HepG2 (cell line): Measurements from ENCODE around the gene SFI1. TPM values are rescaled to one million over a fixed set of nuclear protein-coding genes. Genes with fewer than 3 reads are reported as not detected.

Experiments used
- ATAC-seq: fragments of 200-7000 bp; cut with Tn5 transposase; 3 replicates; pipeline ENCODE4 v1.9.1; 2020; ENCODE audit warnings: mild to moderate bottlenecking, moderate library complexity
- BruUV-seq: library from RNA; stranded (reverse); fragments of 400-500 nt; replicated peaks from 2 replicates; lab custom pipeline; 2021; lab: Mats Ljungman, UMichigan
- CTCF ChIA-PET: fragments of 300-600 bp; formaldehyde crosslinking; extraction: SDS; loops from one replicate; lab custom pipeline; 2021; ENCODE audit warnings: low total read pairs, inconsistent platforms, low intra/inter-chr PET ratio; lab: Yijun Ruan, JAX
- POLR2A ChIA-PET: fragments of 350-600 bp; sonication (Branson Sonifier 250); formaldehyde crosslinking; loops from one replicate; lab custom pipeline; 2020; ENCODE audit warnings: antibody characterized with exemption, inconsistent platforms; lab: Yijun Ruan, JAX
- DNase-seq: peaks from one replicate; pipeline ENCODE4 v3.0.0-alpha.2; 2015; ENCODE audit warnings: low spot score
- FAIRE-seq: peaks from 3 replicates; lab custom pipeline; 2011; peaks lifted over from hg19 to GRCh38; lab: Jason Lieb, UNC
- H2AFZ ChIP-seq: one replicate; pipeline ENCODE4 v1.6.1; 2011; ENCODE audit warnings: low read length, inconsistent platforms
- H3K27ac ChIP-seq: fragments of 300-600 bp; 3 replicates; pipeline ENCODE4 v1.8.0; 2011; ENCODE audit warnings: mixed run types, mild to moderate bottlenecking, mixed read lengths, low read length, inconsistent platforms; ENCODE audit not compliant: insufficient read depth; ENCODE audit errors: extremely low read length
- H3K27me3 ChIP-seq, 2 experiments: fragments of 200-600 bp in 1 of 2; 2 replicates in 1 of 2; 3 replicates in 1 of 2; pipeline versions ENCODE4 v1.6.0 to v1.8.0; 2011; ENCODE audit warnings: low read length in 2 of 2, mild to moderate bottlenecking in 2 of 2, moderate library complexity in 2 of 2, inconsistent platforms in 1 of 2; ENCODE audit not compliant: insufficient read depth in 2 of 2, control insufficient read depth in 1 of 2
- H3K36me3 ChIP-seq, 2 experiments: fragments of 200-600 bp in 1 of 2; replicated peaks in 1 of 2; 2 replicates in 1 of 2; 3 replicates in 1 of 2; pipeline versions ENCODE4 v1.5.1 to v1.8.0; 2011; ENCODE audit warnings: low read length in 2 of 2, inconsistent platforms in 1 of 2; ENCODE audit not compliant: insufficient read depth in 2 of 2, control insufficient read depth in 1 of 2
- H3K4me1 ChIP-seq: 2 replicates; pipeline ENCODE4 v1.5.1; 2012; ENCODE audit warnings: low read length, inconsistent platforms; ENCODE audit not compliant: insufficient read depth
- H3K4me2 ChIP-seq: 2 replicates; pipeline ENCODE4 v1.6.0; 2011; ENCODE audit warnings: low read depth, low read length, inconsistent platforms
- H3K4me3 ChIP-seq, 3 experiments: fragments of 200-600 bp in 1 of 3; sonication (generic), shearing (Covaris generic) in 1 of 3; replicated peaks in 1 of 3; 2 replicates each; pipeline ENCODE4 v1.5.1; 2011 to 2016; ENCODE audit warnings: low read length in 3 of 3, inconsistent platforms in 2 of 3, low read depth in 2 of 3, mild to moderate bottlenecking in 2 of 3, control low read depth in 1 of 3, mixed read lengths in 1 of 3; ENCODE audit not compliant: insufficient read depth in 1 of 3
- H3K79me2 ChIP-seq: one replicate; pipeline ENCODE4 v1.6.1; 2011; ENCODE audit warnings: low read length, inconsistent platforms; ENCODE audit not compliant: insufficient read depth
- H3K9ac ChIP-seq: 2 replicates; pipeline ENCODE4 v1.6.0; 2011; ENCODE audit warnings: mild to moderate bottlenecking, low read depth, low read length, inconsistent platforms; ENCODE audit not compliant: insufficient read depth
- H3K9me3 ChIP-seq: 2 replicates; pipeline ENCODE4 v1.5.1; 2012; ENCODE audit warnings: mild to moderate bottlenecking, low read length
- H4K20me1 ChIP-seq: 2 replicates; pipeline ENCODE4 v1.6.0; 2011; ENCODE audit warnings: inconsistent platforms, mild to moderate bottlenecking, low read length, moderate library complexity; ENCODE audit not compliant: insufficient read depth
- CBX5 ChIP-seq: sonication (generic); formaldehyde crosslinking; IDR thresholded peaks from 2 replicates; pipeline ENCODE4 v1.4.0; 2020; ENCODE audit warnings: missing genetic modification reagents, borderline replicate concordance
- EZH2 ChIP-seq: conservative IDR thresholded peaks from 2 replicates; pipeline ENCODE4 v1.6.1; 2012; ENCODE audit warnings: mild to moderate bottlenecking, low read depth, low read length, moderate library complexity
- IRF2 ChIP-seq: IDR thresholded peaks from 2 replicates; pipeline ENCODE4 v1.6.1; 2018; ENCODE audit warnings: missing genetic modification reagents, missing compliant biosample characterization
- KDM3A ChIP-seq: IDR thresholded peaks from 2 replicates; pipeline ENCODE4 v1.6.1; 2018; ENCODE audit warnings: low read depth, missing compliant biosample characterization
- MBD4 ChIP-seq: IDR thresholded peaks from 2 replicates; pipeline ENCODE4 v1.6.1; 2012; ENCODE audit warnings: low read length, inconsistent platforms, borderline replicate concordance
- WIZ ChIP-seq: sonication (generic); formaldehyde crosslinking; IDR thresholded peaks from 2 replicates; pipeline ENCODE4 v1.5.1; 2020; ENCODE audit warnings: mild to moderate bottlenecking, missing genetic modification reagents
- ZMYM2 ChIP-seq: sonication (generic); formaldehyde crosslinking; IDR thresholded peaks from 2 replicates; pipeline ENCODE4 v1.8.0; 2022; ENCODE audit warnings: mild to moderate bottlenecking, missing genetic modification reagents
- ZNF619 ChIP-seq: sonication (generic); formaldehyde crosslinking; IDR thresholded peaks from 2 replicates; pipeline ENCODE4 v1.4.0; 2020; ENCODE audit warnings: mild to moderate bottlenecking, missing genetic modification reagents
- ZNF629 ChIP-seq: sonication (generic); formaldehyde crosslinking; conservative IDR thresholded peaks from 2 replicates; pipeline ENCODE4 v1.5.0; 2020; ENCODE audit warnings: missing genetic modification reagents
- WGBS: methylation state at CpG from one replicate; pipeline ENCODE4 v1.1.6; 2017; ENCODE audit warnings: low lambda C conversion rate; 5-methylcytosine and 5-hydroxymethylcytosine counted together
- in situ Hi-C: cut with HindIII; loops from 2 replicates; pipeline ENCODE4 v1.10.0; 2017; ENCODE audit warnings: low pct_unique_long_range_greater_than_20kb; ENCODE audit not compliant: extremely low pct_ligation_motif_present
- intact Hi-C: fragments of 100-400 bp; cut with micrococcal nuclease; formaldehyde crosslinking; loops from one replicate; pipeline ENCODE4 v1.10.0; 2022; ENCODE audit not compliant: unreplicated experiment
- polyA plus RNA-seq, 8 experiments: library from polyadenylated mRNA; depleted of rRNA in 3 of 8; stranded (reverse) in 7 of 8; unstranded in 1 of 8; fragments of >200 nt; fragmentation: Illumina TruSeq in 4 of 8; extraction: Trizol in 4 of 8; gene quantifications; 2 replicates each; pipeline versions ENCODE4 v1.2.1 to v1.2.3, GENCODE V29; 2011 to 2016; ENCODE audit warnings: low read depth in 4 of 8, missing spikeins in 1 of 8, mixed read lengths in 1 of 8; ENCODE audit not compliant: insufficient read depth in 1 of 8
- total RNA-seq, 5 experiments: library from RNA; depleted of rRNA; stranded (reverse); fragments of >200 nt; fragmentation: Illumina TruSeq; extraction: Trizol; gene quantifications; 2 replicates each; pipeline ENCODE4 v1.2.3, GENCODE V29; 2016; ENCODE audit warnings: low read depth in 1 of 5
- TF ChIP-seq, protein P1 (sequence below): sonication (generic); formaldehyde crosslinking; IDR thresholded peaks from 2 replicates; pipeline ENCODE4 v1.5.0; 2020; ENCODE audit warnings: missing genetic modification reagents

Gene SFI1
- total and polyA plus RNA-seq, 2 of the 13 experiments (the other 11 are each of a cell fraction or from before 2014, with no cell fraction given), result 20.5 to 40.1 TPM

DNA sequence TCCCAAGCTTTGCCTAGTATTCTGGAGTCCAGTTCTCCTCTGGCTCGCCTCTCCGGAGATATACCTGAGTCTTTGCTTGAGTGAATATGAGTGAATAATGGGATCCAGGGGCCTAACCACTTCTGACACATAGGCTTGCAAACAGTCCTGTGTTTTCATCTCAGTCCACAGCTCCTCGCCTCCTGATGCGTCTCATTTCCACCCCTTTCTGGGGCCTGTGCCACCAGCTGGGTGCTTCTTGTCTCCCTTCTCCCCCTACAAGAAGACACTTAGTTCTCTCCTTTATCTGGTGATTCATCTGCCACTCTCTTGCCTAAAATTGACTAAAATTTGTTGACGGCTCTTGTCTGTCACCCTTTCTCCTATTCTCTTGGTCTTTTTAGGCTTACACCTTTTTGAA, 44.6 kb downstream of the SFI1 start:
- DNase-seq (no peak), FAIRE-seq (no peak), ATAC-seq (no peak)
- Histone ChIP-seq H3K27me3 (no peaks in the 10 kb centered on the region), H3K27ac (no peak overlapping the region), H3K4me3 (no peak overlapping the region), H3K4me2 (no peak overlapping the region), H3K36me3 (no peaks in the 10 kb centered on the region), H3K9ac (no peak overlapping the region), H3K9me3 (no peaks in the 10 kb centered on the region), H4K20me1 (no peaks in the 10 kb centered on the region), H3K79me2 (no peaks in the 10 kb centered on the region), H2AFZ (no peak overlapping the region)
- in situ Hi-C loops (no loop called here), intact Hi-C loops (no loop called here)
- WGBS, result 97% methylated on average over 5 of the region's 5 CpGs
- CTCF ChIA-PET, result no interaction called here
- no TSS peak for BruUV-seq
- TF ChIP-seq EZH2 (no peak), ZNF619 (CRISPR knock-in tag) (no peak), ZMYM2 (CRISPR knock-in tag) (no peak), MBD4 (no peak), KDM3A (CRISPR knock-in tag) (no peak), ZNF629 (no peak), IRF2 (CRISPR knock-in tag) (no peak), CBX5 (CRISPR knock-in tag) (no peak), WIZ (CRISPR knock-in tag) (no peak)
- TF ChIP-seq, protein P1, sequence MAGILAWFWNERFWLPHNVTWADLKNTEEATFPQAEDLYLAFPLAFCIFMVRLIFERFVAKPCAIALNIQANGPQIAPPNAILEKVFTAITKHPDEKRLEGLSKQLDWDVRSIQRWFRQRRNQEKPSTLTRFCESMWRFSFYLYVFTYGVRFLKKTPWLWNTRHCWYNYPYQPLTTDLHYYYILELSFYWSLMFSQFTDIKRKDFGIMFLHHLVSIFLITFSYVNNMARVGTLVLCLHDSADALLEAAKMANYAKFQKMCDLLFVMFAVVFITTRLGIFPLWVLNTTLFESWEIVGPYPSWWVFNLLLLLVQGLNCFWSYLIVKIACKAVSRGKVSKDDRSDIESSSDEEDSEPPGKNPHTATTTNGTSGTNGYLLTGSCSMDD (CRISPR knock-in tag), result no peak
- TF ChIP-seq, all 625 proteins: peak for 0
- peaks cover 17% of the 10 kb centered on the region for H3K4me1 ChIP-seq
- POLR2A ChIA-PET, result no interaction called here
